Hepatocyte (in vitro differentiated cells): Measurements from ENCODE around the gene C11orf86. TPM values are rescaled to one million over a fixed set of nuclear protein-coding genes. Genes with fewer than 3 reads are reported as not detected.

ENCODE experiments used
- DNase-seq: peaks from one replicate; pipeline ENCODE4 v3.0.0-alpha.2; 2016; ENCODE audit warnings: low spot score
- H2AFZ ChIP-seq: fragments of 200-600 bp; sonication (generic); 2 replicates; pipeline ENCODE4 v1.6.0; 2016; ENCODE audit warnings: antibody characterized with exemption, mild to moderate bottlenecking
- H3K27ac ChIP-seq: fragments of 200-600 bp; sonication (generic); 2 replicates; pipeline ENCODE4 v1.5.1; 2016; ENCODE audit warnings: mild to moderate bottlenecking
- H3K27me3 ChIP-seq: fragments of 200-600 bp; sonication (generic); 2 replicates; pipeline ENCODE4 v1.6.1; 2016
- H3K36me3 ChIP-seq: fragments of 200-600 bp; sonication (generic); replicated peaks from 2 replicates; pipeline ENCODE4 v1.5.1; 2016; ENCODE audit warnings: low read depth; ENCODE audit not compliant: insufficient read depth
- H3K4me1 ChIP-seq: fragments of 200-600 bp; sonication (generic); 2 replicates; pipeline ENCODE4 v1.5.1; 2016; ENCODE audit warnings: mild to moderate bottlenecking, moderate library complexity; ENCODE audit not compliant: insufficient read depth
- H3K4me2 ChIP-seq: fragments of 200-600 bp; sonication (generic); 2 replicates; pipeline ENCODE4 v1.6.0; 2016
- H3K4me3 ChIP-seq: fragments of 200-600 bp; sonication (generic); 2 replicates; pipeline ENCODE4 v1.5.1; 2016; ENCODE audit warnings: mild to moderate bottlenecking
- H3K79me2 ChIP-seq: fragments of 200-600 bp; sonication (generic); 2 replicates; pipeline ENCODE4 v1.6.0; 2017; ENCODE audit warnings: mild to moderate bottlenecking
- H3K9me2 ChIP-seq: fragments of 200-600 bp; sonication (generic); replicated peaks from 2 replicates; pipeline ENCODE4 v1.6.0; 2017; ENCODE audit warnings: mild to moderate bottlenecking; ENCODE audit not compliant: insufficient read depth
- H3K9me3 ChIP-seq: fragments of 200-600 bp; sonication (generic); 2 replicates; pipeline ENCODE4 v1.5.1; 2016; ENCODE audit warnings: low read depth, mild to moderate bottlenecking
- H4K20me1 ChIP-seq: fragments of 200-600 bp; sonication (generic); 2 replicates; pipeline ENCODE4 v1.6.0; 2016; ENCODE audit warnings: mild to moderate bottlenecking; ENCODE audit not compliant: insufficient read depth, poor library complexity, severe bottlenecking
- EZH2 ChIP-seq: fragments of 200-600 bp; sonication (generic); IDR thresholded peaks from 2 replicates; pipeline ENCODE4 v1.6.1; 2016; ENCODE audit warnings: antibody characterized with exemption, mild to moderate bottlenecking, borderline replicate concordance
- EZH2phosphoT487 ChIP-seq: fragments of 200-600 bp; sonication (generic); IDR thresholded peaks from one replicate; pipeline ENCODE4 v1.6.1; 2018; ENCODE audit warnings: antibody characterized with exemption, mild to moderate bottlenecking, low read depth, moderate library complexity; ENCODE audit not compliant: unreplicated experiment, severe bottlenecking
- WGBS: methylation state at CpG from one replicate; pipeline ENCODE4 v1.1.6; 2016; ENCODE audit warnings: low lambda C conversion rate; ENCODE audit errors: missing lambda C conversion rate; 5-methylcytosine and 5-hydroxymethylcytosine counted together
- polyA plus RNA-seq: library from polyadenylated mRNA; unstranded; fragments of >200 nt; fragmentation: Nextera tagmentation; extraction: Ambion mirVana; gene quantifications from 2 replicates; pipeline ENCODE4 v1.2.1, GENCODE V29; 2016
- total RNA-seq: library from RNA; depleted of rRNA; stranded (reverse); fragments of >200 nt; gene quantifications from 2 replicates; pipeline ENCODE4 v1.2.3, GENCODE V29; 2014
- TF ChIP-seq, protein P1 (sequence below): fragments of 200-600 bp; sonication (generic); IDR thresholded peaks from 2 replicates; pipeline ENCODE4 v1.5.1; 2016; ENCODE audit warnings: antibody characterized with exemption, mild to moderate bottlenecking; ENCODE audit not compliant: poor library complexity

The C11orf86 gene
- total and polyA plus RNA-seq, 2 experiments from 2014 or later = 1.5 to 2.6 TPM

GRCh38 chr11:66962247-66962646 is 12.9 kb upstream of the C11orf86 start:
- 93% methylated on average over 2 of the region's 2 CpGs for WGBS
- no peak overlapping the region for H3K4me2 ChIP-seq
- no peaks in the 10 kb centered on the region for H3K36me3 ChIP-seq
- no peaks in the 10 kb centered on the region for H3K79me2 ChIP-seq
- no peaks in the 10 kb centered on the region for H3K9me2 ChIP-seq
- H3K4me3 ChIP-seq = no peak overlapping the region
- no peak for DNase-seq
- no peaks in the 10 kb centered on the region for H4K20me1 ChIP-seq
- no peak overlapping the region for H3K27ac ChIP-seq
- H2AFZ ChIP-seq = no peak overlapping the region
- H3K27me3 ChIP-seq = no peaks in the 10 kb centered on the region
- peaks cover 14% of the 10 kb centered on the region for H3K4me1 ChIP-seq
- H3K9me3 ChIP-seq = no peaks in the 10 kb centered on the region
- TF ChIP-seq, protein P1, sequence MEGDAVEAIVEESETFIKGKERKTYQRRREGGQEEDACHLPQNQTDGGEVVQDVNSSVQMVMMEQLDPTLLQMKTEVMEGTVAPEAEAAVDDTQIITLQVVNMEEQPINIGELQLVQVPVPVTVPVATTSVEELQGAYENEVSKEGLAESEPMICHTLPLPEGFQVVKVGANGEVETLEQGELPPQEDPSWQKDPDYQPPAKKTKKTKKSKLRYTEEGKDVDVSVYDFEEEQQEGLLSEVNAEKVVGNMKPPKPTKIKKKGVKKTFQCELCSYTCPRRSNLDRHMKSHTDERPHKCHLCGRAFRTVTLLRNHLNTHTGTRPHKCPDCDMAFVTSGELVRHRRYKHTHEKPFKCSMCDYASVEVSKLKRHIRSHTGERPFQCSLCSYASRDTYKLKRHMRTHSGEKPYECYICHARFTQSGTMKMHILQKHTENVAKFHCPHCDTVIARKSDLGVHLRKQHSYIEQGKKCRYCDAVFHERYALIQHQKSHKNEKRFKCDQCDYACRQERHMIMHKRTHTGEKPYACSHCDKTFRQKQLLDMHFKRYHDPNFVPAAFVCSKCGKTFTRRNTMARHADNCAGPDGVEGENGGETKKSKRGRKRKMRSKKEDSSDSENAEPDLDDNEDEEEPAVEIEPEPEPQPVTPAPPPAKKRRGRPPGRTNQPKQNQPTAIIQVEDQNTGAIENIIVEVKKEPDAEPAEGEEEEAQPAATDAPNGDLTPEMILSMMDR = no peak
- TF ChIP-seq EZH2phosphoT487 = no peak
- no peak for TF ChIP-seq EZH2

- Histone ChIP-seq H3K9me3 (no peaks in the 10 kb centered on the region), H3K27ac (no peak overlapping the region), H3K36me3 (no peaks in the 10 kb centered on the region), H3K79me2 (no peaks in the 10 kb centered on the region), H4K20me1 (no peaks in the 10 kb centered on the region), H3K4me2 (no peak overlapping the region), H2AFZ (no peak overlapping the region), H3K9me2 (no peaks in the 10 kb centered on the region), H3K4me1 (peaks cover 8% of the 10 kb centered on the region), H3K27me3 (no peaks in the 10 kb centered on the region), H3K4me3 (no peak overlapping the region)
- 96% methylated on average over 5 of the region's 5 CpGs for WGBS
- no peak for TF ChIP-seq EZH2phosphoT487
- TF ChIP-seq EZH2 = no peak
- TF ChIP-seq, protein P1 = no peak
- no peak for DNase-seq
These were observed 12.3 kb upstream of the C11orf86 start for GRCh38 chr11:66962801-66963200.

DNA sequence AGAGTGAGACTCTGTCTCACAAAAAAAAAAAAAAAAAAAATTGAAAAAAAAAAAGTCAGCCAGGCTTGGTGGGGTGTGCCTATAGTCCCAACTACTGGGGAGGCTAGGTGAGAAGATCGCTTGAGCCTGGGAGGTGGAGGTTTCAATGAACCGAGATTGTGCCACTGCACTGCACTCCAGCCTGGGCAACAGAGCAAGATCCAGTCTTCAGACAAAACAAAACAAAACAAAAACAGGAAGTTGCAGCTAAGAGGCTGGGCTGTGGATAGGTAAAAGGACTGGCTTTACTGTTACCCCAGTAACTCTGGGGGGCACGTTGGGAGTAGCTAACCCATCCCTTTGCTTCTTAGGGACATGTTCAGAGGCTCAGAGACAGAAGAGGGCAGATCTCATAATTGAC is 10.6 kb upstream of the C11orf86 start:
- WGBS = 83% methylated on average over 3 of the region's 3 CpGs
- Histone ChIP-seq H2AFZ (no peak overlapping the region), H3K4me1 (peaks cover 8% of the 10 kb centered on the region), H3K4me2 (no peak overlapping the region), H3K79me2 (no peaks in the 10 kb centered on the region), H3K27ac (no peak overlapping the region), H4K20me1 (no peaks in the 10 kb centered on the region), H3K9me2 (no peaks in the 10 kb centered on the region), H3K36me3 (no peaks in the 10 kb centered on the region), H3K9me3 (no peaks in the 10 kb centered on the region), H3K4me3 (no peak overlapping the region), H3K27me3 (no peaks in the 10 kb centered on the region)
- TF ChIP-seq EZH2 (no peak), EZH2phosphoT487 (no peak)
- DNase-seq = no peak

DNA sequence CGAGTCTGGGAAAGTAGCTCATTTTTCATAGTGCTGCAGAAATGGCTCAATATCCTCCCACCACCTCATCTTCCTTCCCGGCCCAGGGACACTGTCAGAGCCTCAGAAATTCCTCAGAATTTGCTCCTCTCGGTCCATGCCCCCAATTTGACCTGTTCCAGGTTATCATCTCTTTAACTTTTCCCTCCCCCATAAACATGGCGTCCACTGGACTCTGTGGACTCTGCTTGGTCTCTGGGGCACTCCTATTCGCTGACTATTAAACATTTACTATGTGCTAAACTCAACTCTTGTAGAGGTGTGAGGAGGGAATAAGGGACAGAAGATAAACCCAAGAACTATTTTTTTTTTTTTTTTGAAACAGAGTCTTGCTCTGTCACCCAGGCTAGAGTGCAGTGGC is 8.8 kb upstream of the C11orf86 start:
- H4K20me1 ChIP-seq = no peaks in the 10 kb centered on the region
- no peaks in the 10 kb centered on the region for H3K9me3 ChIP-seq
- no peak overlapping the region for H3K4me3 ChIP-seq
- peak overlapping the region; percentile 78 for H3K27ac ChIP-seq
- no peaks in the 10 kb centered on the region for H3K27me3 ChIP-seq
- 65% methylated on average over 5 of the region's 5 CpGs for WGBS
- H3K4me2 ChIP-seq = no peak overlapping the region
- peaks cover 21% of the 10 kb centered on the region for H3K4me1 ChIP-seq
- TF ChIP-seq, protein P1 = no peak
- no peaks in the 10 kb centered on the region for H3K36me3 ChIP-seq
- no peaks in the 10 kb centered on the region for H3K79me2 ChIP-seq
- DNase-seq = peak; percentile 63
- no peaks in the 10 kb centered on the region for H3K9me2 ChIP-seq
- no peak overlapping the region for H2AFZ ChIP-seq
